ENCODE data around the gene HSH2D. TPM values are rescaled to one million over a fixed set of nuclear protein-coding genes. Genes with fewer than 3 reads are reported as not detected.

The HSH2D gene
- total RNA-seq, 1 donor from 2014 or later = not detected

DNA sequence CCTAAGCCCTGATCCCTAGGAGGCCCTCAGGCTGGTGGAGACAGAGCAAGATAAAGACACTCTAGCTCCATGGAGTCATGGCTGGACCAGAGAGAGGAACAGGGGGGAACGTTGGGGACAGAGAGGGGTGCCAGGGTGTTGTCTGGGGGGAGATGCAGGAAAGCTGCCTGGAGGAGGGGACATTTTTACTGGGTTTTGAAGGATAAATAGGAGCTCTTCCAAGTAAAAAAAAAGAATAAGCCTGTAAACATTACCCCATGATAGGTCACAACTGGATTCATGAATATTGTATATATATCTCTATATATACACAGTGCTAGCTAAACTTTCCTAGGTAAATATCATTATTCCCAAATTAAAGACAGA is 714 bp downstream of the HSH2D start:
- TF ChIP-seq EZH2 (IDR thresholded peaks at IDR 0.05; ENCODE audit: insufficient read depth, low read length) = no peak
- TF ChIP-seq, protein P1, sequence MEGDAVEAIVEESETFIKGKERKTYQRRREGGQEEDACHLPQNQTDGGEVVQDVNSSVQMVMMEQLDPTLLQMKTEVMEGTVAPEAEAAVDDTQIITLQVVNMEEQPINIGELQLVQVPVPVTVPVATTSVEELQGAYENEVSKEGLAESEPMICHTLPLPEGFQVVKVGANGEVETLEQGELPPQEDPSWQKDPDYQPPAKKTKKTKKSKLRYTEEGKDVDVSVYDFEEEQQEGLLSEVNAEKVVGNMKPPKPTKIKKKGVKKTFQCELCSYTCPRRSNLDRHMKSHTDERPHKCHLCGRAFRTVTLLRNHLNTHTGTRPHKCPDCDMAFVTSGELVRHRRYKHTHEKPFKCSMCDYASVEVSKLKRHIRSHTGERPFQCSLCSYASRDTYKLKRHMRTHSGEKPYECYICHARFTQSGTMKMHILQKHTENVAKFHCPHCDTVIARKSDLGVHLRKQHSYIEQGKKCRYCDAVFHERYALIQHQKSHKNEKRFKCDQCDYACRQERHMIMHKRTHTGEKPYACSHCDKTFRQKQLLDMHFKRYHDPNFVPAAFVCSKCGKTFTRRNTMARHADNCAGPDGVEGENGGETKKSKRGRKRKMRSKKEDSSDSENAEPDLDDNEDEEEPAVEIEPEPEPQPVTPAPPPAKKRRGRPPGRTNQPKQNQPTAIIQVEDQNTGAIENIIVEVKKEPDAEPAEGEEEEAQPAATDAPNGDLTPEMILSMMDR (IDR thresholded peaks at IDR 0.05; ENCODE audit: insufficient read depth, low read depth, low read length) = no peak
- Histone ChIP-seq H3K27ac (ENCODE audit: low read depth, low read length) (no peak overlapping the region), H3K9ac (ENCODE audit: low read length) (no peak overlapping the region), H4K20me1 (ENCODE audit: insufficient read depth, low read length) (no peaks in the 10 kb centered on the region), H3K79me2 (ENCODE audit: insufficient read depth, low read length) (no peaks in the 10 kb centered on the region), H2AFZ (ENCODE audit: low read depth, low read length) (no peak overlapping the region), H3K36me3 (ENCODE audit: insufficient read depth, low read length) (no peaks in the 10 kb centered on the region), H3K4me1 (ENCODE audit: insufficient read depth, low read length) (no peaks in the 10 kb centered on the region), H3K4me3 (ENCODE audit: insufficient read depth, low read depth, low read length) (no peak overlapping the region), H3K27me3 (ENCODE audit: insufficient read depth, low read length) (no peaks in the 10 kb centered on the region), H3K4me2 (ENCODE audit: low read length) (no peak overlapping the region), H3K9me3 (ENCODE audit: insufficient read depth, low read depth, low read length) (no peaks in the 10 kb centered on the region)
- H3K36me3 Mint-ChIP-seq (ENCODE audit: low read depth, unreplicated experiment) = peaks cover 2% of the 10 kb centered on the region
- no peak for FAIRE-seq
- no peak overlapping the region for H3K4me3 Mint-ChIP-seq (ENCODE audit: unreplicated experiment)
- no peak for DNase-seq (ENCODE audit: low read depth)
- H3K27ac Mint-ChIP-seq (ENCODE audit: unreplicated experiment) = no peak overlapping the region
- H3K4me1 Mint-ChIP-seq (ENCODE audit: low read depth, unreplicated experiment) = no peaks in the 10 kb centered on the region
- H3K27me3 Mint-ChIP-seq (ENCODE audit: low read depth, unreplicated experiment) = peaks cover 16% of the 10 kb centered on the region
- peaks cover 2% of the 10 kb centered on the region for H3K9me3 Mint-ChIP-seq (ENCODE audit: unreplicated experiment)

DNA sequence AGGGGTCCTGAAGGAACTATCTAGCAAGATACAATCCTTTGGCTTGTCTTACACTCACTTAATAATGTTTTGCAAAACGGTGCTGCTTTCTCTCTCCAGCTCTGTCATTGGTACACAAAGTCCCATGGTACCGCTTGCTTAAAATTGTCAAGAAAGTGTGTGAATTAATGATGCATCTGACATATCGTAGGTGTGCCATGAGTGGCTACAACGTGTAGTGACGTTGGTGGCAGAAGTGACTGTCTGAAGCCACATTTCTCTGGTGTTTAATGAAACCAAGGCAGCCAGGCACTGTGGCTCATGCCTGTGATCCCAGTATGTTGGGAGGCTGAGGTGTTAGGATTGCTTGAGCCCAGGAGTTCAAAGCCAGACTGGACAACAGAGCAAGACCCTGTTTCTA is 2.6 kb downstream of the HSH2D start:
- H3K9me3 ChIP-seq (ENCODE audit: insufficient read depth, low read depth, low read length) = no peaks in the 10 kb centered on the region
- Mint-ChIP-seq H3K9me3 (ENCODE audit: unreplicated experiment) (peaks cover 2% of the 10 kb centered on the region), H3K27ac (ENCODE audit: unreplicated experiment) (no peak overlapping the region), H3K4me3 (ENCODE audit: unreplicated experiment) (no peak overlapping the region), H3K27me3 (ENCODE audit: low read depth, unreplicated experiment) (peaks cover 13% of the 10 kb centered on the region), H3K36me3 (ENCODE audit: low read depth, unreplicated experiment) (peaks cover 2% of the 10 kb centered on the region), H3K4me1 (ENCODE audit: low read depth, unreplicated experiment) (no peaks in the 10 kb centered on the region)
- H3K4me2 ChIP-seq (ENCODE audit: low read length) = no peak overlapping the region
- FAIRE-seq (no peak), DNase-seq (ENCODE audit: low read depth) (no peak)
- H3K4me1 ChIP-seq (ENCODE audit: insufficient read depth, low read length) = no peaks in the 10 kb centered on the region
- H2AFZ ChIP-seq (ENCODE audit: low read depth, low read length) = no peak overlapping the region
- no peaks in the 10 kb centered on the region for H3K27me3 ChIP-seq (ENCODE audit: insufficient read depth, low read length)
- no peaks in the 10 kb centered on the region for H3K79me2 ChIP-seq (ENCODE audit: insufficient read depth, low read length)
- TF ChIP-seq EZH2 (IDR thresholded peaks at IDR 0.05; ENCODE audit: insufficient read depth, low read length) = no peak
- TF ChIP-seq, protein P1 (IDR thresholded peaks at IDR 0.05; ENCODE audit: insufficient read depth, low read depth, low read length) = no peak
- H3K36me3 ChIP-seq (ENCODE audit: insufficient read depth, low read length) = no peaks in the 10 kb centered on the region
- H4K20me1 ChIP-seq (ENCODE audit: insufficient read depth, low read length) = no peaks in the 10 kb centered on the region
- no peak overlapping the region for H3K27ac ChIP-seq (ENCODE audit: low read depth, low read length)
- no peak overlapping the region for H3K9ac ChIP-seq (ENCODE audit: low read length)
- no peak overlapping the region for H3K4me3 ChIP-seq (ENCODE audit: insufficient read depth, low read depth, low read length)

DNA sequence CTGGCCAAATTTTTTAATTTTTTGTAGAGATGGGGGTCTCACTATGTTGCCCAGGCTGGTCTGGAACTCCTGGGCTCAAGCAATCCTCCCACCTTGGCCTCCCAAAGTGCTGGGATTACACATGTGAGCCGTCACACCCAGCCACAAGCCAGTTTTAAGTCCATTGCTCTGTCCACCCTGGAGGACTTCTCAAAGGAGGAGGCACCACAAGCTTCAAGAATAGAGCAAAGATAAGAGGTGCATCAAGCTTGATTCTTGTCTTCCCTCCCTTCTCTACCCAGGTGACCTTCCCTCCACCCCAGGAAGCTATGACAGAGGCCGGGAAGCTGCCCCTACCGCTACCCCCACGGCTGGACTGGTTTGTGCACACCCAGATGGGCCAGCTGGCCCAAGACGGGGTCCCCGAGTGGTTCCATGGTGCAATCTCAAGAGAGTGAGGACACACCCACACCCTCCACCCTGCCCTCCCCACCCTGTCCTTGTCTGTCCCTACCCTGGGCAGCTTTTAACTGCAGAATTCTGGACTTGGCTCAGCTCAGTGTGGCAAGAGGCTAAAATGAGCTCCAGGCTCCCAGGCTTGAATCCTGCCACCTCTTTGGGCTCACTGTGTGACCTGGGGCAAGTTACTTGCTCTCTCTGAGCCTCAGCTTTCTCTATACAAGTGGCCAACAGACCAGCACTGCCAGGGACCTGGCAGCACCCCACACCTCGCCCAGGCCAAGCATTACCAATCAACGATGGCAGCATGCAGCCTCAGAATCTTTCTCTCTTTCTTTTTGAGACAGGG is 5.2 kb downstream of the HSH2D start:
- no peak overlapping the region for H3K4me3 ChIP-seq (ENCODE audit: insufficient read depth, low read depth, low read length)
- H2AFZ ChIP-seq (ENCODE audit: low read depth, low read length) = no peak overlapping the region
- H3K9me3 ChIP-seq (ENCODE audit: insufficient read depth, low read depth, low read length) = no peaks in the 10 kb centered on the region
- TF ChIP-seq, protein P1 (IDR thresholded peaks at IDR 0.05; ENCODE audit: insufficient read depth, low read depth, low read length) = no peak
- TF ChIP-seq EZH2 (IDR thresholded peaks at IDR 0.05; ENCODE audit: insufficient read depth, low read length) = no peak
- DNase-seq (ENCODE audit: low read depth) = no peak
- Mint-ChIP-seq H3K9me3 (ENCODE audit: unreplicated experiment) (no peaks in the 10 kb centered on the region), H3K27me3 (ENCODE audit: low read depth, unreplicated experiment) (peaks cover 12% of the 10 kb centered on the region), H3K27ac (ENCODE audit: unreplicated experiment) (no peak overlapping the region), H3K4me3 (ENCODE audit: unreplicated experiment) (no peak overlapping the region), H3K36me3 (ENCODE audit: low read depth, unreplicated experiment) (peaks cover 2% of the 10 kb centered on the region), H3K4me1 (ENCODE audit: low read depth, unreplicated experiment) (no peaks in the 10 kb centered on the region)
- no peak overlapping the region for H3K4me2 ChIP-seq (ENCODE audit: low read length)
- H3K9ac ChIP-seq (ENCODE audit: low read length) = no peak overlapping the region
- H3K36me3 ChIP-seq (ENCODE audit: insufficient read depth, low read length) = no peaks in the 10 kb centered on the region
- H3K4me1 ChIP-seq (ENCODE audit: insufficient read depth, low read length) = no peaks in the 10 kb centered on the region
- H3K27ac ChIP-seq (ENCODE audit: low read depth, low read length) = no peak overlapping the region
- H4K20me1 ChIP-seq (ENCODE audit: insufficient read depth, low read length) = no peaks in the 10 kb centered on the region
- H3K27me3 ChIP-seq (ENCODE audit: insufficient read depth, low read length) = no peaks in the 10 kb centered on the region
- no peaks in the 10 kb centered on the region for H3K79me2 ChIP-seq (ENCODE audit: insufficient read depth, low read length)
- FAIRE-seq = no peak

Measured in astrocyte (in vitro differentiated cells and primary cell).